Calu3 (cell line): ENCODE measurements around the gene RTF2. TPM values are rescaled to one million over a fixed set of nuclear protein-coding genes. Genes with fewer than 3 reads are reported as not detected.

Experiments
- BruUV-seq: library from RNA; stranded (reverse); fragments of 400-500 nt; replicated peaks from 2 replicates; lab custom pipeline; 2021; lab: Mats Ljungman, UMichigan
- CTCF ChIA-PET: fragments of 300-600 bp; sonication (Branson Sonifier 250); formaldehyde crosslinking; loops from one replicate; lab custom pipeline; 2022; ENCODE audit warnings: antibody characterized with exemption; lab: Charles Lee
- DNase-seq: peaks from one replicate; pipeline ENCODE4 v3.0.0; 2022
- H3K27ac Mint-ChIP-seq: one replicate; pipeline ENCODE4 v1.8.0; 2022; ENCODE audit warnings: mixed read lengths; ENCODE audit not compliant: unreplicated experiment
- H3K27me3 Mint-ChIP-seq: one replicate; pipeline ENCODE4 v1.8.0; 2022; ENCODE audit warnings: mixed read lengths; ENCODE audit not compliant: unreplicated experiment
- H3K36me3 Mint-ChIP-seq: one replicate; pipeline ENCODE4 v1.8.0; 2022; ENCODE audit warnings: mild to moderate bottlenecking, moderate library complexity, mixed read lengths; ENCODE audit not compliant: insufficient read depth, unreplicated experiment
- H3K4me1 Mint-ChIP-seq: one replicate; pipeline ENCODE4 v1.8.0; 2022; ENCODE audit warnings: mild to moderate bottlenecking, low read depth, mixed read lengths; ENCODE audit not compliant: unreplicated experiment
- H3K4me3 Mint-ChIP-seq: one replicate; pipeline ENCODE4 v1.8.0; 2022; ENCODE audit warnings: mild to moderate bottlenecking, low read depth, moderate library complexity, mixed read lengths; ENCODE audit not compliant: unreplicated experiment
- H3K9me3 Mint-ChIP-seq: one replicate; pipeline ENCODE4 v1.8.0; 2022; ENCODE audit warnings: low read depth, mixed read lengths; ENCODE audit not compliant: unreplicated experiment
- CTCF ChIP-seq: fragments of 200-600 bp; IDR thresholded peaks from one replicate; pipeline ENCODE4 v1.8.0; 2022; ENCODE audit warnings: antibody characterized with exemption; ENCODE audit not compliant: unreplicated experiment
- intact Hi-C: fragments of 100-400 bp; cut with micrococcal nuclease; formaldehyde crosslinking; loops from one replicate; pipeline ENCODE4 v1.10.0; 2022; ENCODE audit not compliant: unreplicated experiment
- total RNA-seq: library from RNA; stranded (reverse); gene quantifications from 2 replicates; pipeline ENCODE4 v1.2.3, GENCODE V29; 2022

RTF2 gene
- total RNA-seq, 1 experiment from 2014 or later, result 67.2 TPM

- CTCF ChIA-PET, result no interaction called here
- no TSS peak for BruUV-seq
Observed at GRCh38 chr20:56433880-56434255, 34.6 kb upstream of the RTF2 start.

GRCh38 chr20:56437196-56437960 lies 31.0 kb upstream of the RTF2 start:
- Mint-ChIP-seq H3K27me3 (peaks cover 7% of the 10 kb centered on the region), H3K36me3 (no peaks in the 10 kb centered on the region), H3K4me1 (no peaks in the 10 kb centered on the region), H3K4me3 (no peak overlapping the region), H3K27ac (no peak overlapping the region), H3K9me3 (no peaks in the 10 kb centered on the region)
- CTCF ChIA-PET, result no interaction called here
- no TSS peak for BruUV-seq
- intact Hi-C loops, result no loop called here
- TF ChIP-seq CTCF, result no peak
- DNase-seq, result no peak

More at GRCh38 chr20:56433880-56434255, 34.6 kb upstream of the RTF2 start:
- Mint-ChIP-seq H3K27ac (no peak overlapping the region), H3K4me3 (no peak overlapping the region), H3K27me3 (no peaks in the 10 kb centered on the region), H3K36me3 (no peaks in the 10 kb centered on the region), H3K4me1 (peaks cover 11% of the 10 kb centered on the region), H3K9me3 (no peaks in the 10 kb centered on the region)
- no peak for TF ChIP-seq CTCF
- intact Hi-C loops, result no loop called here
- no peak for DNase-seq

- BruUV-seq, result no TSS peak
- H3K27ac Mint-ChIP-seq, result no peak overlapping the region
- intact Hi-C loops, result no loop called here
- no peaks in the 10 kb centered on the region for H3K9me3 Mint-ChIP-seq
- H3K4me1 Mint-ChIP-seq, result no peaks in the 10 kb centered on the region
- no peak overlapping the region for H3K4me3 Mint-ChIP-seq
- CTCF ChIA-PET, result no interaction called here
- no peak for DNase-seq
- TF ChIP-seq CTCF, result no peak
- no peaks in the 10 kb centered on the region for H3K36me3 Mint-ChIP-seq
- H3K27me3 Mint-ChIP-seq, result peaks cover 16% of the 10 kb centered on the region
Observed at GRCh38 chr20:56438284-56438683, 30.1 kb upstream of the RTF2 start.

GRCh38 chr20:56439771-56440291 lies 28.6 kb upstream of the RTF2 start:
- no peak for DNase-seq
- Mint-ChIP-seq H3K36me3 (no peaks in the 10 kb centered on the region), H3K4me3 (no peak overlapping the region), H3K9me3 (no peaks in the 10 kb centered on the region), H3K4me1 (no peaks in the 10 kb centered on the region), H3K27ac (no peak overlapping the region), H3K27me3 (peaks cover 29% of the 10 kb centered on the region)
- intact Hi-C loops, result no loop called here
- no TSS peak for BruUV-seq
- TF ChIP-seq CTCF, result no peak
- CTCF ChIA-PET, result no interaction called here
